Peyer's patch (tissue), 4 donors: ENCODE results near the gene CACNA2D4. TPM values are rescaled to one million over a fixed set of nuclear protein-coding genes. Genes with fewer than 3 reads are reported as not detected.
A peak's percentile ranks its signal among the peaks of the same experiment; 100 is the strongest.

ENCODE experiments used
- DNase-seq, 3 donors: peaks; one replicate each; pipeline ENCODE4 v3.0.0-alpha.2; 2017 to 2019
- H3K27ac ChIP-seq, 4 donors: fragments of 200-600 bp; sonication (generic); one replicate each; pipeline ENCODE4 v1.5.1; 2016 to 2019
- H3K27me3 ChIP-seq, 2 donors: fragments of 200-600 bp; sonication (generic); one replicate each; pipeline ENCODE4 v1.5.1; 2019
- H3K36me3 ChIP-seq, 3 donors: fragments of 200-600 bp; sonication (generic); one replicate each; pipeline ENCODE4 v1.5.1; 2016 to 2019
- H3K4me1 ChIP-seq, 4 donors: fragments of 200-600 bp; sonication (generic); one replicate each; pipeline ENCODE4 v1.5.1; 2016 to 2019
- H3K4me3 ChIP-seq, 4 donors: fragments of 200-600 bp; sonication (generic); 1 replicate in 3 of 4; 2 replicates in 1 of 4; pipeline ENCODE4 v1.5.1; 2016 to 2019; ENCODE audit warnings: mild to moderate bottlenecking in 1 of 4
- H3K9me3 ChIP-seq, 4 donors: fragments of 200-600 bp; sonication (generic); one replicate each; pipeline ENCODE4 v1.5.1; 2016 to 2019; ENCODE audit warnings: mild to moderate bottlenecking in 1 of 4
- CTCF ChIP-seq, 6 experiments: fragments of 450-650 bp in 4 of 6; fragments of 200-600 bp in 2 of 6; sonication (generic) in 1 of 6; IDR thresholded peaks; one replicate each; pipeline ENCODE4 v1.5.1; 2017 to 2019; ENCODE audit warnings: antibody characterized with exemption in 6 of 6, mild to moderate bottlenecking in 3 of 6, moderate library complexity in 1 of 6
- POLR2A ChIP-seq, 2 donors: fragments of 450-650 bp; IDR thresholded peaks; one replicate each; pipeline ENCODE4 v1.5.1; 2017; ENCODE audit warnings: antibody characterized with exemption in 2 of 2, mild to moderate bottlenecking in 2 of 2, moderate library complexity in 2 of 2
- total RNA-seq, 4 donors: library from RNA; depleted of rRNA; stranded (reverse); fragments of >200 nt; gene quantifications; one replicate each; pipeline ENCODE4 v1.1.0, GENCODE V29; 2016

CACNA2D4 gene
- total RNA-seq, 4 donors from 2014 or later: 9.5 to 19.3 (median 12.3) TPM

GRCh38 chr12:1806301-1807086, 112.0 kb downstream of the CACNA2D4 start:
- H3K27ac ChIP-seq: no peak overlapping the region

GRCh38 chr12:1805441-1806081, 112.9 kb downstream of the CACNA2D4 start:
- Histone ChIP-seq H3K4me1 (peaks cover 0 to 3% (median 0%) of the 10 kb centered on the region in 4 donors), H3K27me3 (no peaks in the 10 kb centered on the region), H3K27ac (no peak overlapping the region), H3K4me3 (no peak overlapping the region), H3K9me3 (no peaks in the 10 kb centered on the region), H3K36me3 (no peaks in the 10 kb centered on the region)
- TF ChIP-seq CTCF (IDR thresholded peaks at IDR 0.05) (no peak), POLR2A (IDR thresholded peaks at IDR 0.05) (no peak)
- peak in 1 of 3 donors; percentile 33 for DNase-seq

More at GRCh38 chr12:1806301-1807086, 112.0 kb downstream of the CACNA2D4 start:
- DNase-seq: peak in 1 of 3 donors; percentile 40
- H3K4me3 ChIP-seq: no peak overlapping the region
- peaks cover 0 to 3% (median 0%) of the 10 kb centered on the region in 4 donors for H3K4me1 ChIP-seq
- TF ChIP-seq POLR2A (IDR thresholded peaks at IDR 0.05) (no peak), CTCF (IDR thresholded peaks at IDR 0.05) (no peak)
- H3K9me3 ChIP-seq: no peaks in the 10 kb centered on the region
- no peaks in the 10 kb centered on the region for H3K36me3 ChIP-seq
- no peaks in the 10 kb centered on the region for H3K27me3 ChIP-seq

DNA sequence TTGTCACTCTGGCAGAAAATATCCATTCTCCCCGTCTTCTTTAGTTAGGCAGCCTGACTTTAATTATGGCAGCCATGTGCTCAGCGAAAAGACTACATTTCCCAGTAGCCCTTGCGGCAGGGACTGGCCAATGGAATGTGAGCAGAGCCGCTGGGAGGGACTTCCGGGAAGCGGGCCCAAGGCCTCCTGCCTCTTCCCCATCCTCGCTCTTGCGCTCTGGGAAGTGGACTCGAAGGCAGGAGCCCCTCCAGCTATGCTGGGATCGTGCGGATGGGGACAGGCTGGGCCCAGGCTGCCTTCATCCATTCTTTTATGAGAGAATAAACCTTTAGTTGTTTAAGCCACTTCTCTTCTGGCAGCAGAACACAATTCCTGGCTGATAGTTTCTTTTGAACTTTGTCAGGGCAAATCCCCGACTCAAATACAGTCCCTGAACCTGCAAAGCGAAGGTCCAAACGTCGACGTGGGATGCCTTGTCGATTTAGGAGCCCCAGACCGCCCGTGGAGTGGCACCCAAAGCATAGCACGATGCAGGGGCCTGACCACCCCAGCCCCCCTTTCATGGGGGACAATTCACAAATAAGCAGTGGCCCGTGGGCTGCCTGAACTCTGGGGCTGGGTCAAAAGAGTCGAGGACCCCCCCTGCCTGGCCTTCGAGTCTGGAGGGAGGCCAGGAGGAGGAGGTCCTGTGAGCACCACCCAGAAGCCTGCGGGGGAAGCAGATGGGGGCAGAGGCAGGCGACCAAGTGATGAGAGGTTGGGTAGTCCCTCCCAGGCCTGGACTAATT, 113.7 kb downstream of the CACNA2D4 start:
- H3K4me1 ChIP-seq: peaks cover 0 to 3% (median 0%) of the 10 kb centered on the region in 4 donors
- H3K9me3 ChIP-seq: no peaks in the 10 kb centered on the region
- TF ChIP-seq CTCF (IDR thresholded peaks at IDR 0.05): no peak
- TF ChIP-seq POLR2A (IDR thresholded peaks at IDR 0.05): no peak
- peak; percentile 88 to 97 (median 89) for DNase-seq
- H3K27me3 ChIP-seq: no peaks in the 10 kb centered on the region
- H3K4me3 ChIP-seq: no peak overlapping the region
- H3K27ac ChIP-seq: peak overlapping the region in 2 of 4 donors; percentile 25 to 53
- H3K36me3 ChIP-seq: no peaks in the 10 kb centered on the region

GRCh38 chr12:1803736-1804135, 114.7 kb downstream of the CACNA2D4 start:
- no peak overlapping the region for H3K4me3 ChIP-seq
- peaks cover 0 to 3% (median 0%) of the 10 kb centered on the region in 4 donors for H3K4me1 ChIP-seq

More at GRCh38 chr12:1803736-1804135, 114.7 kb downstream of the CACNA2D4 start:
- Histone ChIP-seq H3K27me3 (no peaks in the 10 kb centered on the region), H3K27ac (no peak overlapping the region), H3K9me3 (no peaks in the 10 kb centered on the region), H3K36me3 (no peaks in the 10 kb centered on the region)
- TF ChIP-seq CTCF (IDR thresholded peaks at IDR 0.05) (no peak), POLR2A (IDR thresholded peaks at IDR 0.05) (no peak)
- peak in 2 of 3 donors; percentile 27 to 42 for DNase-seq
